ENCODE results near the gene RBFOX1.

- TF ChIP-seq POLR2A (IDR thresholded peaks at IDR 0.05) (no peak), CTCF (IDR thresholded peaks at IDR 0.05) (no peak)
Measured at GRCh38 chr16:7372095-7372494, 39.5 kb downstream of the RBFOX1 start.
